SK-N-SH (cell line): ENCODE data around the gene KRT3. TPM values are rescaled to one million over a fixed set of nuclear protein-coding genes. Genes with fewer than 3 reads are reported as not detected.

Source experiments
- CTCF ChIA-PET: fragments of 300-600, 350-600 bp; formaldehyde crosslinking; extraction: SDS; loops from one replicate; lab custom pipeline; 2021; lab: Yijun Ruan, JAX
- POLR2A ChIA-PET: fragments of 350-600 bp; sonication (Branson Sonifier 250); formaldehyde crosslinking; extraction: SDS; loops from one replicate; lab custom pipeline; 2020; ENCODE audit warnings: antibody characterized with exemption, inconsistent platforms; lab: Yijun Ruan, JAX
- DNase-seq: peaks from one replicate; pipeline ENCODE4 v3.0.0; 2012
- H2AFZ ChIP-seq: fragments of 200-600 bp; sonication (generic); 2 replicates; pipeline ENCODE4 v1.8.1; 2016; ENCODE audit warnings: antibody characterized with exemption, mild to moderate bottlenecking, low read depth
- H3F3A ChIP-seq: fragments of 200-600 bp; sonication (generic); replicated peaks from 2 replicates; pipeline ENCODE3; 2016; ENCODE audit warnings: antibody characterized with exemption, mild to moderate bottlenecking; ENCODE audit not compliant: insufficient read depth
- H3K27ac ChIP-seq, 2 experiments: fragments of 200-500 bp in 1 of 2; fragments of 200-600 bp in 1 of 2; sonication (Bioruptor generic) in 1 of 2; sonication (generic), shearing (Covaris generic) in 1 of 2; 2 replicates each; pipeline versions ENCODE4 v1.5.1 to v1.6.1; 2014 to 2016; ENCODE audit warnings: low read depth in 2 of 2, inconsistent platforms in 1 of 2, low read length in 1 of 2, mild to moderate bottlenecking in 1 of 2, mixed read lengths in 1 of 2
- H3K27me3 ChIP-seq: fragments of 200-600 bp; sonication (generic), shearing (Covaris generic); 2 replicates; pipeline ENCODE4 v1.6.1; 2016; ENCODE audit warnings: mixed run types; ENCODE audit not compliant: insufficient read depth
- H3K36me3 ChIP-seq, 2 experiments: fragments of 200-500 bp in 1 of 2; fragments of 200-600 bp in 1 of 2; sonication (Bioruptor generic) in 1 of 2; sonication (generic) in 1 of 2; replicated peaks in 1 of 2; 2 replicates each; pipeline versions ENCODE3 to v1.5.1; 2014 to 2016; ENCODE audit warnings: low read length in 1 of 2, mild to moderate bottlenecking in 1 of 2; ENCODE audit not compliant: insufficient read depth in 2 of 2, control insufficient read depth in 1 of 2
- H3K4me1 ChIP-seq, 2 experiments: fragments of 200-500 bp in 1 of 2; fragments of 200-600 bp in 1 of 2; sonication (Bioruptor generic) in 1 of 2; sonication (generic), shearing (Covaris generic) in 1 of 2; 2 replicates each; pipeline versions ENCODE4 v1.5.1 to v1.6.1; 2014 to 2016; ENCODE audit warnings: low read depth in 1 of 2, low read length in 1 of 2, mixed run types in 1 of 2; ENCODE audit not compliant: insufficient read depth in 2 of 2, control insufficient read depth in 1 of 2
- H3K4me2 ChIP-seq: fragments of 200-600 bp; sonication (generic), shearing (Covaris generic); 2 replicates; pipeline ENCODE4 v1.6.1; 2017; ENCODE audit warnings: mixed run types
- H3K4me3 ChIP-seq, 2 experiments: fragments of 200-500 bp in 1 of 2; fragments of 200-600 bp in 1 of 2; sonication (Bioruptor generic) in 1 of 2; sonication (generic), shearing (Covaris generic) in 1 of 2; 2 replicates each; pipeline versions ENCODE4 v1.5.1 to v1.8.1; 2014 to 2016; ENCODE audit warnings: low read depth in 2 of 2, inconsistent platforms in 1 of 2, low read length in 1 of 2, mild to moderate bottlenecking in 1 of 2, mixed read lengths in 1 of 2, moderate library complexity in 1 of 2
- H3K79me2 ChIP-seq: fragments of 200-600 bp; sonication (generic); 2 replicates; pipeline ENCODE4 v1.8.1; 2017; ENCODE audit warnings: mild to moderate bottlenecking; ENCODE audit not compliant: insufficient read depth
- H3K9ac ChIP-seq: fragments of 200-600 bp; sonication (generic); 2 replicates; pipeline ENCODE4 v1.6.1; 2017; ENCODE audit warnings: mixed run types
- H3K9me2 ChIP-seq: fragments of 200-600 bp; sonication (generic); 2 replicates; pipeline ENCODE4 v1.6.1; 2017; ENCODE audit warnings: mixed run types
- H3K9me3 ChIP-seq: fragments of 200-600 bp; sonication (generic); 2 replicates; pipeline ENCODE4 v1.6.1; 2017; ENCODE audit warnings: mixed run types, mild to moderate bottlenecking, moderate library complexity
- H4K20me1 ChIP-seq: fragments of 200-600 bp; sonication (generic); 2 replicates; pipeline ENCODE4 v1.6.1; 2017; ENCODE audit warnings: mild to moderate bottlenecking, mixed run types; ENCODE audit not compliant: insufficient read depth
- ELF1 ChIP-seq: IDR thresholded peaks from 2 replicates; pipeline ENCODE4 v1.4.0; 2012
- EZH2phosphoT487 ChIP-seq: fragments of 200-600 bp; sonication (generic); IDR thresholded peaks from 2 replicates; pipeline ENCODE4 v1.6.1; 2017; ENCODE audit warnings: low read depth, mixed run types, mild to moderate bottlenecking, antibody characterized with exemption, moderate library complexity, borderline replicate concordance
- FOSL2 ChIP-seq: IDR thresholded peaks from 2 replicates; pipeline ENCODE4 v1.4.0; 2012; ENCODE audit warnings: low read depth, mild to moderate bottlenecking, moderate library complexity, borderline replicate concordance
- FOXM1 ChIP-seq: IDR thresholded peaks from 2 replicates; pipeline ENCODE4 v1.4.0; 2012; ENCODE audit warnings: low read depth, mild to moderate bottlenecking
- GABPA ChIP-seq: IDR thresholded peaks from 2 replicates; pipeline ENCODE4 v1.4.0; 2012; ENCODE audit warnings: low read depth, mild to moderate bottlenecking
- GATA2 ChIP-seq: sonication (generic); formaldehyde crosslinking; IDR thresholded peaks from 2 replicates; pipeline ENCODE4 v1.5.0; 2020; ENCODE audit warnings: mild to moderate bottlenecking, missing genetic modification reagents
- IRF3 ChIP-seq: fragments of 150-350 bp; IDR thresholded peaks from 2 replicates; pipeline ENCODE4 v1.6.1; 2016; ENCODE audit warnings: mild to moderate bottlenecking, low read depth, low read length
- JUND ChIP-seq: IDR thresholded peaks from 2 replicates; pipeline ENCODE4 v1.4.0; 2012
- MEF2A ChIP-seq: IDR thresholded peaks from 2 replicates; pipeline ENCODE4 v1.4.0; 2012; ENCODE audit warnings: low read depth, borderline replicate concordance
- MXI1 ChIP-seq: IDR thresholded peaks from 2 replicates; pipeline ENCODE4 v1.6.1; 2012; ENCODE audit warnings: mild to moderate bottlenecking, low read depth, low read length, improper control_type of control experiment
- NFIC ChIP-seq: IDR thresholded peaks from 2 replicates; pipeline ENCODE4 v1.4.0; 2012; ENCODE audit warnings: borderline replicate concordance
- POLR2AphosphoS5 ChIP-seq: IDR thresholded peaks from 2 replicates; pipeline ENCODE4 v1.6.1; 2012; ENCODE audit warnings: low read depth, low read length
- RAD21 ChIP-seq: IDR thresholded peaks from 2 replicates; pipeline ENCODE4 v1.6.1; 2012; ENCODE audit warnings: mild to moderate bottlenecking, low read length
- RCOR1 ChIP-seq: fragments of 150-350 bp; IDR thresholded peaks from 2 replicates; pipeline ENCODE4 v1.6.1; 2017; ENCODE audit warnings: antibody characterized with exemption, low read length
- RXRA ChIP-seq: IDR thresholded peaks from 2 replicates; pipeline ENCODE4 v1.4.0; 2012; ENCODE audit warnings: low read depth, mild to moderate bottlenecking, borderline replicate concordance
- TAF1 ChIP-seq: IDR thresholded peaks from 2 replicates; pipeline ENCODE4 v1.6.1; 2012; ENCODE audit warnings: low read depth, mild to moderate bottlenecking, low read length, moderate library complexity, borderline replicate concordance
- TCF12 ChIP-seq: IDR thresholded peaks from 2 replicates; pipeline ENCODE4 v1.4.0; 2012
- USF1 ChIP-seq: IDR thresholded peaks from 2 replicates; pipeline ENCODE4 v1.4.0; 2012; ENCODE audit warnings: low read depth, borderline replicate concordance
- YY1 ChIP-seq: IDR thresholded peaks from 2 replicates; pipeline ENCODE4 v1.4.0; 2012; ENCODE audit warnings: low read depth, mild to moderate bottlenecking
- WGBS: methylation state at CpG from one replicate; pipeline ENCODE4 v1.1.6; 2017; ENCODE audit warnings: low lambda C conversion rate; 5-methylcytosine and 5-hydroxymethylcytosine counted together
- polyA plus RNA-seq, 3 experiments: library from polyadenylated mRNA; depleted of rRNA; stranded (reverse); fragments of >200 nt; gene quantifications; 2 replicates each; pipeline ENCODE4 v1.2.3, GENCODE V29; 2012

The KRT3 gene
- polyA plus RNA-seq, 1 of the 3 experiments (the other 2 are of a cell fraction): not detected

GRCh38 chr12:52766351-52767019 lies 29.4 kb downstream of the KRT3 start:
- Histone ChIP-seq H3K9ac (no peak overlapping the region), H2AFZ (no peak overlapping the region), H3K4me1 (no peaks in the 10 kb centered on the region), H3K9me3 (no peaks in the 10 kb centered on the region), H3K4me3 (no peak overlapping the region), H3F3A (no peaks in the 10 kb centered on the region), H3K36me3 (no peaks in the 10 kb centered on the region), H3K79me2 (no peaks in the 10 kb centered on the region), H3K4me2 (no peak overlapping the region), H3K27me3 (peaks cover under 1% of the 10 kb centered on the region; the same call in 1 of the 2 replicates), H4K20me1 (no peaks in the 10 kb centered on the region), H3K27ac (no peak overlapping the region), H3K9me2 (no peaks in the 10 kb centered on the region)
- TF ChIP-seq RXRA (no peak), YY1 (no peak), RCOR1 (no peak), EZH2phosphoT487 (no peak), NFIC (no peak), GATA2 (CRISPR knock-in tag) (no peak), RAD21 (no peak), USF1 (no peak), TAF1 (no peak), TCF12 (no peak), MEF2A (no peak), GABPA (no peak), FOXM1 (no peak), MXI1 (no peak), IRF3 (no peak), JUND (no peak), FOSL2 (no peak), POLR2AphosphoS5 (no peak), ELF1 (no peak)
- ChIA-PET CTCF (no interaction called here), POLR2A (no interaction called here)
- no peak for DNase-seq
- 19% methylated on average over 5 of the region's 5 CpGs for WGBS

GRCh38 chr12:52765702-52766101 lies 30.2 kb downstream of the KRT3 start:
- Histone ChIP-seq H3K27ac (no peak overlapping the region), H3K4me3 (no peak overlapping the region), H3K4me2 (no peak overlapping the region), H2AFZ (no peak overlapping the region), H3K79me2 (no peaks in the 10 kb centered on the region), H3K9ac (no peak overlapping the region), H3K9me2 (no peaks in the 10 kb centered on the region), H3K4me1 (no peaks in the 10 kb centered on the region), H3K9me3 (no peaks in the 10 kb centered on the region), H4K20me1 (no peaks in the 10 kb centered on the region), H3K36me3 (no peaks in the 10 kb centered on the region), H3F3A (no peaks in the 10 kb centered on the region), H3K27me3 (no peaks in the 10 kb centered on the region; the same call in 1 of the 2 replicates)
- TF ChIP-seq RAD21 (no peak), MEF2A (no peak)
- 0% methylated on average over 1 of the region's 1 CpG for WGBS
- no peak for DNase-seq
- ChIA-PET POLR2A (no interaction called here), CTCF (interaction anchor here (1.6 kb wide), 1 partner anchor 9 kb away, joined by 3 read pairs; no protein-coding TSS in a partner anchor)
